Measurements from ENCODE around the gene NID1.

Gene NID1

GRCh38 chr1:236038034-236038433 is 26.9 kb downstream of the NID1 start:
- no peak for DNase-seq
- intact Hi-C loops (cut with DNase I): no loop called here

- intact Hi-C loops (cut with DNase I): no loop called here
- DNase-seq: no peak
Measured at GRCh38 chr1:236035681-236036101, 29.2 kb downstream of the NID1 start.

GRCh38 chr1:236033336-236033735 is 31.6 kb downstream of the NID1 start:
- intact Hi-C loops (cut with DNase I): no loop called here
- DNase-seq: no peak

- DNase-seq: no peak
- intact Hi-C loops (cut with DNase I): no loop called here
Measured at GRCh38 chr1:236030534-236030933, 34.4 kb downstream of the NID1 start.

GRCh38 chr1:236029428-236029940 is 35.4 kb downstream of the NID1 start:
- intact Hi-C loops (cut with DNase I): no loop called here
- DNase-seq: no peak

GRCh38 chr1:236027104-236027503 is 37.8 kb downstream of the NID1 start:
- intact Hi-C loops (cut with DNase I): no loop called here
- DNase-seq: no peak

- DNase-seq: no peak
- intact Hi-C loops (cut with DNase I): no loop called here
Measured at GRCh38 chr1:236025836-236026235, 39.1 kb downstream of the NID1 start.

- no peak for DNase-seq
- intact Hi-C loops (cut with DNase I): no loop called here
Measured at GRCh38 chr1:236024641-236025040, 40.2 kb downstream of the NID1 start.

GRCh38 chr1:236023926-236024565 is 40.8 kb downstream of the NID1 start:
- no peak for DNase-seq
- intact Hi-C loops (cut with DNase I): no loop called here

- intact Hi-C loops (cut with DNase I): no loop called here
- DNase-seq: no peak
Measured at GRCh38 chr1:236021424-236022135, 43.3 kb downstream of the NID1 start.

- intact Hi-C loops (cut with DNase I): no loop called here
- DNase-seq: no peak
Measured at GRCh38 chr1:236020359-236021219, 44.3 kb downstream of the NID1 start.

GRCh38 chr1:236018885-236019453 is 45.9 kb downstream of the NID1 start:
- no peak for DNase-seq
- intact Hi-C loops (cut with DNase I): no loop called here

- intact Hi-C loops (cut with DNase I): no loop called here
- DNase-seq: no peak
Measured at GRCh38 chr1:236016782-236017400, 48.0 kb downstream of the NID1 start.

GRCh38 chr1:236016083-236016482 is 48.8 kb downstream of the NID1 start:
- intact Hi-C loops (cut with DNase I): no loop called here
- no peak for DNase-seq

GRCh38 chr1:236015539-236015938 is 49.4 kb downstream of the NID1 start:
- DNase-seq: no peak
- intact Hi-C loops (cut with DNase I): no loop called here

- no peak for DNase-seq
- intact Hi-C loops (cut with DNase I): no loop called here
Measured at GRCh38 chr1:236013330-236013729, 51.6 kb downstream of the NID1 start.

- intact Hi-C loops (cut with DNase I): no loop called here
- DNase-seq: no peak
Measured at GRCh38 chr1:236011641-236012040, 53.2 kb downstream of the NID1 start.

- no peak for DNase-seq
- intact Hi-C loops (cut with DNase I): no loop called here
Measured at GRCh38 chr1:236010443-236010842, 54.4 kb downstream of the NID1 start.

- DNase-seq: no peak
- intact Hi-C loops (cut with DNase I): no loop called here
Measured at GRCh38 chr1:236009857-236010256, 55.0 kb downstream of the NID1 start.

GRCh38 chr1:236009191-236009590 is 55.7 kb downstream of the NID1 start:
- no peak for DNase-seq

More at GRCh38 chr1:236009191-236009590, 55.7 kb downstream of the NID1 start:
- intact Hi-C loops (cut with DNase I): no loop called here

Measured in posterior cingulate gyrus (tissue), 11 donors.